ENCODE measurements around the gene HESX1. TPM values are rescaled to one million over a fixed set of nuclear protein-coding genes. Genes with fewer than 3 reads are reported as not detected.

HESX1 gene
- total and polyA plus RNA-seq, 2 of the 13 experiments (the other 11 are each of a cell fraction or from before 2014, with no cell fraction given) = 0.57 to 0.75 TPM

GRCh38 chr3:57227204-57227929, 27.6 kb upstream of the HESX1 start, which contains the start of gene APPL1 (continued):
- TF ChIP-seq GLMP (CRISPR knock-in tag; IDR thresholded peaks at IDR 0.05; ENCODE audit: borderline replicate concordance) (no peak), MLLT10 (CRISPR knock-in tag; IDR thresholded peaks at IDR 0.05) (no peak), CEBPB (IDR thresholded peaks at IDR 0.05; ENCODE audit: borderline replicate concordance, low read depth, low read length) (no peak), NAIF1 (CRISPR knock-in tag; IDR thresholded peaks at IDR 0.05; ENCODE audit: borderline replicate concordance) (no peak), ZNF841 (CRISPR knock-in tag; IDR thresholded peaks at IDR 0.05; ENCODE audit: borderline replicate concordance) (no peak), ZNF598 (CRISPR knock-in tag; IDR thresholded peaks at IDR 0.05; ENCODE audit: borderline replicate concordance) (peak; percentile 51; the same call in 1 of the 2 replicates), ZNF18 (CRISPR knock-in tag; IDR thresholded peaks at IDR 0.05; ENCODE audit: insufficient replicate concordance) (peak; percentile 81), RXRA (CRISPR knock-in tag; IDR thresholded peaks at IDR 0.05) (peak; percentile 68; the same call in 1 of the 2 replicates), PBX2 (CRISPR knock-in tag; IDR thresholded peaks at IDR 0.05) (peak; percentile 91), ZXDC (CRISPR knock-in tag; IDR thresholded peaks at IDR 0.05) (0 out of 2 replicates have a peak, but pooled peaks have one; percentile 18), ZNF333 (CRISPR knock-in tag; IDR thresholded peaks at IDR 0.05; ENCODE audit: borderline replicate concordance) (no peak), PRMT3 (CRISPR knock-in tag; IDR thresholded peaks at IDR 0.05; ENCODE audit: borderline replicate concordance, low read depth) (no peak), ZNF687 (CRISPR knock-in tag; IDR thresholded peaks at IDR 0.05) (peak; percentile 98), ZNF629 (CRISPR knock-in tag; conservative IDR thresholded peaks at IDR 0.05) (0 out of 2 replicates have a peak, but pooled peaks have one; percentile 4), ZNF383 (CRISPR knock-in tag; IDR thresholded peaks at IDR 0.05; ENCODE audit: borderline replicate concordance) (no peak), TBX2 (CRISPR knock-in tag; IDR thresholded peaks at IDR 0.05; ENCODE audit: borderline replicate concordance) (peak; percentile 87), ZKSCAN1 (IDR thresholded peaks at IDR 0.05; ENCODE audit: low read length) (no peak), ZNF777 (CRISPR knock-in tag; IDR thresholded peaks at IDR 0.05) (peak; percentile 67; the same call in 1 of the 2 replicates)
